ENCODE data around the gene PDILT.

GRCh38 chr16:20397468-20398074 is 7.0 kb downstream of the PDILT start:
- TF ChIP-seq EZH2 (IDR thresholded peaks at IDR 0.05) (no peak), POLR2AphosphoS5 (IDR thresholded peaks at IDR 0.05; ENCODE audit: borderline replicate concordance, low read depth, low read length) (no peak)

All from SK-N-MC (cell line).